Measurements from ENCODE around the gene MAP2K1. TPM values are rescaled to one million over a fixed set of nuclear protein-coding genes. Genes with fewer than 3 reads are reported as not detected.

The MAP2K1 gene
- total RNA-seq, 1 donor from 2014 or later: 44.5 TPM

- ATAC-seq (no peak), DNase-seq (no peak)
- Histone ChIP-seq H3K4me1 (peaks cover 30% of the 10 kb centered on the region), H3K36me3 (no peaks in the 10 kb centered on the region), H3K27ac (no peak overlapping the region), H3K9me3 (no peaks in the 10 kb centered on the region), H3K4me3 (no peak overlapping the region), H3K27me3 (no peaks in the 10 kb centered on the region)
- TF ChIP-seq CTCF (IDR thresholded peaks at IDR 0.05): no peak
- intact Hi-C loops (cut with DNase I): no loop called here
These were observed 14.7 kb downstream of the MAP2K1 start for GRCh38 chr15:66401130-66402021.

GRCh38 chr15:66402761-66403284, 16.1 kb downstream of the MAP2K1 start:
- Histone ChIP-seq H3K27me3 (no peaks in the 10 kb centered on the region), H3K36me3 (no peaks in the 10 kb centered on the region), H3K9me3 (no peaks in the 10 kb centered on the region), H3K27ac (no peak overlapping the region), H3K4me1 (peaks cover 32% of the 10 kb centered on the region), H3K4me3 (no peak overlapping the region)
- intact Hi-C loops (cut with DNase I): no loop called here
- no peak for DNase-seq
- no peak for ATAC-seq
- TF ChIP-seq CTCF (IDR thresholded peaks at IDR 0.05): no peak

GRCh38 chr15:66403323-66403722, 16.6 kb downstream of the MAP2K1 start:
- no peaks in the 10 kb centered on the region for H3K36me3 ChIP-seq
- intact Hi-C loops (cut with DNase I): no loop called here
- peaks cover 32% of the 10 kb centered on the region for H3K4me1 ChIP-seq
- H3K4me3 ChIP-seq: no peak overlapping the region
- TF ChIP-seq CTCF (IDR thresholded peaks at IDR 0.05): no peak
- H3K27me3 ChIP-seq: no peaks in the 10 kb centered on the region
- no peak overlapping the region for H3K27ac ChIP-seq
- DNase-seq (no peak), ATAC-seq (no peak)
- no peaks in the 10 kb centered on the region for H3K9me3 ChIP-seq

- DNase-seq (no peak), ATAC-seq (no peak)
- TF ChIP-seq CTCF (IDR thresholded peaks at IDR 0.05): no peak
- Histone ChIP-seq H3K4me1 (peaks cover 32% of the 10 kb centered on the region), H3K9me3 (no peaks in the 10 kb centered on the region), H3K27me3 (no peaks in the 10 kb centered on the region), H3K4me3 (peak overlapping the region; percentile 7), H3K36me3 (no peaks in the 10 kb centered on the region), H3K27ac (peak overlapping the region; percentile 51)
- intact Hi-C loops (cut with DNase I): no loop called here
These were observed 17.4 kb downstream of the MAP2K1 start for GRCh38 chr15:66404122-66404521.

- peak overlapping the region; percentile 7 for H3K4me3 ChIP-seq
- intact Hi-C loops (cut with DNase I): no loop called here
- peaks cover 32% of the 10 kb centered on the region for H3K4me1 ChIP-seq
- DNase-seq (no peak), ATAC-seq (peak; percentile 76)
- no peaks in the 10 kb centered on the region for H3K9me3 ChIP-seq
- H3K27me3 ChIP-seq: no peaks in the 10 kb centered on the region
- peak; percentile 18 for TF ChIP-seq CTCF (IDR thresholded peaks at IDR 0.05)
- H3K27ac ChIP-seq: peak overlapping the region; percentile 51
- H3K36me3 ChIP-seq: no peaks in the 10 kb centered on the region
These were observed 17.8 kb downstream of the MAP2K1 start for GRCh38 chr15:66404532-66404931.
